Heart left ventricle (tissue), 13 donors: Measurements from ENCODE around the gene TTC12.

Experiments used
- CTCF ChIP-seq, 12 donors: fragments of 200-600 bp; sonication (generic) in 4 of 12; IDR thresholded peaks; one replicate each; pipeline versions ENCODE4 v1.5.0 to v1.8.0; 2018 to 2022; ENCODE audit warnings: antibody characterized with exemption in 12 of 12, mild to moderate bottlenecking in 5 of 12
- POLR2A ChIP-seq, 2 donors: fragments of 450-650 bp; IDR thresholded peaks; one replicate each; pipeline ENCODE4 v1.6.1; 2017; ENCODE audit warnings: antibody characterized with exemption in 2 of 2, mild to moderate bottlenecking in 2 of 2, moderate library complexity in 2 of 2
- donor health status: ischemic (EF 13 %, LVEDD 7.1; RV severe dilation, severe dysfunction).
- donor health status: DM: no; HTN: yes; CAD: no.
- donor health status: DM: no; HTN: no; CAD: no.
- donor health status: ischemic (EF 25% LVEDD 6.9; RV normal size, moderate dysfunction).
- donor health status: ischemic (EF 25% LVEDD 5.7; RV mildly dilated, moderate dysfunction).
- donor health status: ischemic (EF 35%, LVEDD 5.7; RV mildly dilated, moderate dysfunction).
- donor health status: nonischemic (EF 11% LVEDD 7.7; RV severe dilation, severe dysfunction).
- donor health status: DM: yes; HTN: yes; CAD: no.
- donor health status: PGD.
- donor health status: ischemic (EF 29% LVEDD 5.4; RV normal size, mild dysfunction).
- donor health status: nonischemic (EF 23%, LVEDD 6.1; RV moderate dilation, normal function).

GRCh38 chr11:113317339-113317738, 3.0 kb downstream of the TTC12 start:
- TF ChIP-seq CTCF (IDR thresholded peaks at IDR 0.05) = no peak
- TF ChIP-seq POLR2A (IDR thresholded peaks at IDR 0.05) = no peak
